SU-DHL-6 (cell line): ENCODE data around the gene LIPT2.

Source experiments
- H2AFZ ChIP-seq: fragments of 200-600 bp; sonication (generic); 2 replicates; pipeline ENCODE4 v1.6.1; 2014; ENCODE audit warnings: low read depth, mild to moderate bottlenecking, moderate library complexity, mixed read lengths, antibody characterized with exemption, low read length; ENCODE audit not compliant: severe bottlenecking
- H3F3A ChIP-seq: fragments of 200-600 bp; shearing (Covaris generic); 2 replicates; pipeline ENCODE4 v1.6.0; 2016; ENCODE audit warnings: antibody characterized with exemption, mild to moderate bottlenecking; ENCODE audit not compliant: insufficient read depth
- H3K27ac ChIP-seq: fragments of 200-600 bp; sonication (generic); 2 replicates; pipeline ENCODE4 v1.5.1; 2016; ENCODE audit warnings: low read depth, mild to moderate bottlenecking, low read length, moderate library complexity, mixed read lengths
- H3K27me3 ChIP-seq: fragments of 200-600 bp; sonication (generic), shearing (Covaris generic); 2 replicates; pipeline ENCODE4 v1.6.0; 2014; ENCODE audit warnings: mild to moderate bottlenecking, low read length
- H3K36me3 ChIP-seq: fragments of 200-600 bp; sonication (generic); 2 replicates; pipeline ENCODE4 v1.6.1; 2014; ENCODE audit warnings: mild to moderate bottlenecking, low read length, mixed read lengths
- H3K4me2 ChIP-seq: fragments of 300-600, 200-600 bp; shearing (Covaris generic), sonication (generic); 2 replicates; pipeline ENCODE4 v1.6.0; 2014; ENCODE audit warnings: low read length, low read depth, mild to moderate bottlenecking; ENCODE audit not compliant: poor library complexity, severe bottlenecking
- H3K4me3 ChIP-seq: fragments of 200-600 bp; sonication (generic); 2 replicates; pipeline ENCODE4 v1.5.1; 2014; ENCODE audit warnings: antibody characterized with exemption, low read length, mild to moderate bottlenecking, mixed read lengths; ENCODE audit not compliant: insufficient read depth, poor library complexity, severe bottlenecking
- H3K79me2 ChIP-seq: fragments of 200-600 bp; sonication (generic); 2 replicates; pipeline ENCODE4 v1.6.1; 2014; ENCODE audit warnings: mild to moderate bottlenecking, low read length, moderate library complexity; ENCODE audit not compliant: insufficient read depth
- H3K9ac ChIP-seq: fragments of 200-600 bp; sonication (generic); 2 replicates; pipeline ENCODE4 v1.7.0; 2014; ENCODE audit warnings: mild to moderate bottlenecking, low read length
- H3K9me2 ChIP-seq: fragments of 200-600 bp; sonication (generic); replicated peaks from 2 replicates; pipeline ENCODE4 v1.6.1; 2014; ENCODE audit warnings: low read length; ENCODE audit not compliant: insufficient read depth
- H3K9me3 ChIP-seq: fragments of 200-600 bp; sonication (generic); 2 replicates; pipeline ENCODE4 v1.6.1; 2014; ENCODE audit warnings: low read length, mixed read lengths; ENCODE audit not compliant: insufficient read depth
- H4K20me1 ChIP-seq: fragments of 200-600 bp; sonication (generic); 2 replicates; pipeline ENCODE4 v1.6.1; 2014; ENCODE audit warnings: low read depth, mild to moderate bottlenecking, antibody characterized with exemption, low read length, moderate library complexity, mixed read lengths
- CTCF ChIP-seq: fragments of 200-600 bp; sonication (generic); IDR thresholded peaks from one replicate; pipeline ENCODE4 v1.5.1; 2017; ENCODE audit warnings: antibody characterized with exemption, mild to moderate bottlenecking, low read length, moderate library complexity; ENCODE audit not compliant: insufficient read depth, poor library complexity, severe bottlenecking
- EZH2phosphoT487 ChIP-seq: fragments of 200-600 bp; sonication (generic), shearing (Covaris generic); conservative IDR thresholded peaks from 2 replicates; pipeline ENCODE4 v1.6.1; 2018; ENCODE audit warnings: mild to moderate bottlenecking, antibody characterized with exemption, low read length, moderate library complexity, mixed read lengths

LIPT2 gene

GRCh38 chr11:74507582-74507981 is 14.1 kb upstream of the LIPT2 start:
- no peak overlapping the region for H3K4me3 ChIP-seq
- no peaks in the 10 kb centered on the region for H3K9me2 ChIP-seq
- H3K36me3 ChIP-seq, result no peaks in the 10 kb centered on the region
- H3K9me3 ChIP-seq, result peaks cover 3% of the 10 kb centered on the region
- H3K4me2 ChIP-seq, result no peak overlapping the region
- H3K27me3 ChIP-seq, result no peaks in the 10 kb centered on the region
- TF ChIP-seq CTCF (no peak), EZH2phosphoT487 (no peak)
- H3K79me2 ChIP-seq, result no peaks in the 10 kb centered on the region
- H2AFZ ChIP-seq, result no peak overlapping the region
- H3F3A ChIP-seq, result no peaks in the 10 kb centered on the region
- H3K9ac ChIP-seq, result no peak overlapping the region
- H3K27ac ChIP-seq, result no peak overlapping the region
- H4K20me1 ChIP-seq, result no peaks in the 10 kb centered on the region

- H3K27me3 ChIP-seq, result no peaks in the 10 kb centered on the region
- H3K27ac ChIP-seq, result no peak overlapping the region
- no peaks in the 10 kb centered on the region for H3K79me2 ChIP-seq
- H3K4me2 ChIP-seq, result no peak overlapping the region
- no peaks in the 10 kb centered on the region for H3F3A ChIP-seq
- no peaks in the 10 kb centered on the region for H3K9me2 ChIP-seq
- no peak overlapping the region for H2AFZ ChIP-seq
- no peak for TF ChIP-seq CTCF
- peaks cover 10% of the 10 kb centered on the region for H3K9me3 ChIP-seq
- H3K4me3 ChIP-seq, result no peak overlapping the region
- H3K36me3 ChIP-seq, result 0 out of 2 replicates have a peak, but pooled peaks cover 3% of the 10 kb centered on the region
- H4K20me1 ChIP-seq, result no peaks in the 10 kb centered on the region
- H3K9ac ChIP-seq, result no peak overlapping the region
Observed at GRCh38 chr11:74506823-74507222, 13.3 kb upstream of the LIPT2 start.

GRCh38 chr11:74505911-74506310 is 12.4 kb upstream of the LIPT2 start:
- Histone ChIP-seq H3K9ac (no peak overlapping the region), H3K9me3 (peaks cover 10% of the 10 kb centered on the region), H3K36me3 (0 out of 2 replicates have a peak, but pooled peaks cover 4% of the 10 kb centered on the region), H3K4me2 (no peak overlapping the region), H2AFZ (no peak overlapping the region), H3K4me3 (no peak overlapping the region), H3K27me3 (no peaks in the 10 kb centered on the region), H4K20me1 (no peaks in the 10 kb centered on the region), H3K79me2 (no peaks in the 10 kb centered on the region), H3K27ac (no peak overlapping the region), H3K9me2 (no peaks in the 10 kb centered on the region), H3F3A (no peaks in the 10 kb centered on the region)
- no peak for TF ChIP-seq CTCF
